ENCODE results near the gene DDR1.

DNA sequence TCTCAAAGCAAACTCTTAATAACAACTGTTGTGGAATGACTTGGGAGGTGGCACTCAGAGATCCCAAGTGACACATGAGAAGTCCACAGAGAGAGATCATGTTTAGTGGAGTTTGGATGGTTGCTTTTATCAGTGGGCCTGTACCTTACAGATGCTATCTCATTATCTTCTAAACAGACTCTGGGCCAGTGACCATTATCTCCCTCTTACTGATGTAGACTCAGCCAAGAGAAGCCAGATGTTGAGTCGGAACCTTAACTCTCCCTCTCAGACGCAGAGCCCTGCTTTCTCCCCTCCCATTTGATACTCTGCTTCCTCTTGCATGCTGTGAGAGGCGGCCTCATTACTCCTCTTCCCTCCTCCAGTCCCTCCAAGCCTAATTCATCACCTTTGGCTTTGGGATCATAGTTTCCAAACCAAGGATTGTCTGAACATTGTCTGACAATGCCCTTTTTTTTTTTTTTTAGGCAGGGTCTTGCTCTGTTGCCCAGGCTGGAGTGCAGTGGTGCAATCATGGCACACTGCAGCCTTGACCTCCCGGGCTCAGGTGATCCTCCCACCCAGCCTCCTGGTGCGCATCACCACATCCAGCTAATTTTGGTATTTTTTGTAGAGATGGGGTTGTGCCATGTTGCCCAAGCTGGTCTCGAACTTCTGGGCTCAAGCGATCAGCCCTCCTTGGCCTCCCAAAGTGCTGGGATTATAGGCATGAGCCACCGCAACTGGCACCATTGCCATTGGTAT lies 4.5 kb upstream of the DDR1 start:
- TF ChIP-seq, protein P1, sequence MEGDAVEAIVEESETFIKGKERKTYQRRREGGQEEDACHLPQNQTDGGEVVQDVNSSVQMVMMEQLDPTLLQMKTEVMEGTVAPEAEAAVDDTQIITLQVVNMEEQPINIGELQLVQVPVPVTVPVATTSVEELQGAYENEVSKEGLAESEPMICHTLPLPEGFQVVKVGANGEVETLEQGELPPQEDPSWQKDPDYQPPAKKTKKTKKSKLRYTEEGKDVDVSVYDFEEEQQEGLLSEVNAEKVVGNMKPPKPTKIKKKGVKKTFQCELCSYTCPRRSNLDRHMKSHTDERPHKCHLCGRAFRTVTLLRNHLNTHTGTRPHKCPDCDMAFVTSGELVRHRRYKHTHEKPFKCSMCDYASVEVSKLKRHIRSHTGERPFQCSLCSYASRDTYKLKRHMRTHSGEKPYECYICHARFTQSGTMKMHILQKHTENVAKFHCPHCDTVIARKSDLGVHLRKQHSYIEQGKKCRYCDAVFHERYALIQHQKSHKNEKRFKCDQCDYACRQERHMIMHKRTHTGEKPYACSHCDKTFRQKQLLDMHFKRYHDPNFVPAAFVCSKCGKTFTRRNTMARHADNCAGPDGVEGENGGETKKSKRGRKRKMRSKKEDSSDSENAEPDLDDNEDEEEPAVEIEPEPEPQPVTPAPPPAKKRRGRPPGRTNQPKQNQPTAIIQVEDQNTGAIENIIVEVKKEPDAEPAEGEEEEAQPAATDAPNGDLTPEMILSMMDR (IDR thresholded peaks at IDR 0.05) = no peak
- TF ChIP-seq, protein P2, sequence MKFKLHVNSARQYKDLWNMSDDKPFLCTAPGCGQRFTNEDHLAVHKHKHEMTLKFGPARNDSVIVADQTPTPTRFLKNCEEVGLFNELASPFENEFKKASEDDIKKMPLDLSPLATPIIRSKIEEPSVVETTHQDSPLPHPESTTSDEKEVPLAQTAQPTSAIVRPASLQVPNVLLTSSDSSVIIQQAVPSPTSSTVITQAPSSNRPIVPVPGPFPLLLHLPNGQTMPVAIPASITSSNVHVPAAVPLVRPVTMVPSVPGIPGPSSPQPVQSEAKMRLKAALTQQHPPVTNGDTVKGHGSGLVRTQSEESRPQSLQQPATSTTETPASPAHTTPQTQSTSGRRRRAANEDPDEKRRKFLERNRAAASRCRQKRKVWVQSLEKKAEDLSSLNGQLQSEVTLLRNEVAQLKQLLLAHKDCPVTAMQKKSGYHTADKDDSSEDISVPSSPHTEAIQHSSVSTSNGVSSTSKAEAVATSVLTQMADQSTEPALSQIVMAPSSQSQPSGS (CRISPR knock-in tag; IDR thresholded peaks at IDR 0.05; ENCODE audit: borderline replicate concordance, low read depth) = no peak
- TF ChIP-seq, protein P3, sequence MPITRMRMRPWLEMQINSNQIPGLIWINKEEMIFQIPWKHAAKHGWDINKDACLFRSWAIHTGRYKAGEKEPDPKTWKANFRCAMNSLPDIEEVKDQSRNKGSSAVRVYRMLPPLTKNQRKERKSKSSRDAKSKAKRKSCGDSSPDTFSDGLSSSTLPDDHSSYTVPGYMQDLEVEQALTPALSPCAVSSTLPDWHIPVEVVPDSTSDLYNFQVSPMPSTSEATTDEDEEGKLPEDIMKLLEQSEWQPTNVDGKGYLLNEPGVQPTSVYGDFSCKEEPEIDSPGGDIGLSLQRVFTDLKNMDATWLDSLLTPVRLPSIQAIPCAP (CRISPR knock-in tag; IDR thresholded peaks at IDR 0.05) = no peak
- TF ChIP-seq, protein P4, sequence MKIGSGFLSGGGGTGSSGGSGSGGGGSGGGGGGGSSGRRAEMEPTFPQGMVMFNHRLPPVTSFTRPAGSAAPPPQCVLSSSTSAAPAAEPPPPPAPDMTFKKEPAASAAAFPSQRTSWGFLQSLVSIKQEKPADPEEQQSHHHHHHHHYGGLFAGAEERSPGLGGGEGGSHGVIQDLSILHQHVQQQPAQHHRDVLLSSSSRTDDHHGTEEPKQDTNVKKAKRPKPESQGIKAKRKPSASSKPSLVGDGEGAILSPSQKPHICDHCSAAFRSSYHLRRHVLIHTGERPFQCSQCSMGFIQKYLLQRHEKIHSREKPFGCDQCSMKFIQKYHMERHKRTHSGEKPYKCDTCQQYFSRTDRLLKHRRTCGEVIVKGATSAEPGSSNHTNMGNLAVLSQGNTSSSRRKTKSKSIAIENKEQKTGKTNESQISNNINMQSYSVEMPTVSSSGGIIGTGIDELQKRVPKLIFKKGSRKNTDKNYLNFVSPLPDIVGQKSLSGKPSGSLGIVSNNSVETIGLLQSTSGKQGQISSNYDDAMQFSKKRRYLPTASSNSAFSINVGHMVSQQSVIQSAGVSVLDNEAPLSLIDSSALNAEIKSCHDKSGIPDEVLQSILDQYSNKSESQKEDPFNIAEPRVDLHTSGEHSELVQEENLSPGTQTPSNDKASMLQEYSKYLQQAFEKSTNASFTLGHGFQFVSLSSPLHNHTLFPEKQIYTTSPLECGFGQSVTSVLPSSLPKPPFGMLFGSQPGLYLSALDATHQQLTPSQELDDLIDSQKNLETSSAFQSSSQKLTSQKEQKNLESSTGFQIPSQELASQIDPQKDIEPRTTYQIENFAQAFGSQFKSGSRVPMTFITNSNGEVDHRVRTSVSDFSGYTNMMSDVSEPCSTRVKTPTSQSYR (CRISPR knock-in tag; IDR thresholded peaks at IDR 0.05) = no peak
- TF ChIP-seq ZNF396 (CRISPR knock-in tag; IDR thresholded peaks at IDR 0.05; ENCODE audit: borderline replicate concordance) = no peak
- TF ChIP-seq, protein P5, sequence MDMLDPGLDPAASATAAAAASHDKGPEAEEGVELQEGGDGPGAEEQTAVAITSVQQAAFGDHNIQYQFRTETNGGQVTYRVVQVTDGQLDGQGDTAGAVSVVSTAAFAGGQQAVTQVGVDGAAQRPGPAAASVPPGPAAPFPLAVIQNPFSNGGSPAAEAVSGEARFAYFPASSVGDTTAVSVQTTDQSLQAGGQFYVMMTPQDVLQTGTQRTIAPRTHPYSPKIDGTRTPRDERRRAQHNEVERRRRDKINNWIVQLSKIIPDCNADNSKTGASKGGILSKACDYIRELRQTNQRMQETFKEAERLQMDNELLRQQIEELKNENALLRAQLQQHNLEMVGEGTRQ (CRISPR knock-in tag; IDR thresholded peaks at IDR 0.05) = no peak
- no peak for TF ChIP-seq ZNF219 (CRISPR knock-in tag; IDR thresholded peaks at IDR 0.05; ENCODE audit: borderline replicate concordance)
